GM19468 (cell line): ENCODE measurements around the gene INCENP.
"Not testable (repeated sequence)": the region's sequence is repeated elsewhere in the genome, so short reads cannot be mapped to it uniquely, and the experiment has no call there.

Experiments
- ATAC-seq: cut with Tn5 transposase; IDR thresholded peaks from one replicate; pipeline ENCODE4 v1.9.1; 2021; ENCODE audit warnings: mild to moderate bottlenecking, moderate library complexity, moderate number of reproducible peaks; ENCODE audit not compliant: unreplicated experiment; ENCODE audit errors: extremely low read depth

The INCENP gene

GRCh38 chr11:62153617-62154016, 29.8 kb downstream of the INCENP start:
- no peak for ATAC-seq

GRCh38 chr11:62157603-62158002, 33.8 kb downstream of the INCENP start:
- no peak for ATAC-seq

GRCh38 chr11:62166371-62166770, 42.6 kb downstream of the INCENP start:
- no peak for ATAC-seq

- no peak for ATAC-seq
These were observed 45.6 kb downstream of the INCENP start for GRCh38 chr11:62169448-62169847.

GRCh38 chr11:62169935-62170334, 46.1 kb downstream of the INCENP start:
- no peak for ATAC-seq

GRCh38 chr11:62171261-62171723, 47.5 kb downstream of the INCENP start:
- no peak for ATAC-seq

- no peak for ATAC-seq
These were observed 48.5 kb downstream of the INCENP start for GRCh38 chr11:62172294-62172693.

- ATAC-seq, result no peak
These were observed 53.0 kb downstream of the INCENP start for GRCh38 chr11:62176766-62177165.

- no peak for ATAC-seq
These were observed 56.2 kb downstream of the INCENP start for GRCh38 chr11:62179995-62180394.

- ATAC-seq, result no peak
These were observed 57.3 kb downstream of the INCENP start for GRCh38 chr11:62181097-62181496.

- no peak for ATAC-seq
These were observed 58.5 kb downstream of the INCENP start for GRCh38 chr11:62182147-62182891.

- no peak for ATAC-seq
These were observed 62.4 kb downstream of the INCENP start for GRCh38 chr11:62186195-62186594.

- ATAC-seq, result no peak
These were observed 66.2 kb downstream of the INCENP start, which contains the start of gene SCGB1D1 for GRCh38 chr11:62190011-62190410. SCGB1D1 (plus strand) TSS chr11:62190216; CDS start chr11:62190285, 69 bp downstream.

- ATAC-seq, result no peak
These were observed 70.1 kb downstream of the INCENP start for GRCh38 chr11:62193952-62194351.

GRCh38 chr11:62195010-62195409, 71.2 kb downstream of the INCENP start:
- not testable (repeated sequence) for ATAC-seq

- ATAC-seq, result no peak
These were observed 72.1 kb downstream of the INCENP start for GRCh38 chr11:62195945-62196344.

- not testable (repeated sequence) for ATAC-seq
These were observed 73.6 kb downstream of the INCENP start for GRCh38 chr11:62197400-62197799.

- no peak for ATAC-seq
These were observed 77.6 kb downstream of the INCENP start for GRCh38 chr11:62201376-62201775.
